ENCODE results near the gene KIAA0319L. TPM values are rescaled to one million over a fixed set of nuclear protein-coding genes. Genes with fewer than 3 reads are reported as not detected.

The KIAA0319L gene
- total RNA-seq, 1 donor from 2014 or later = 74.7 TPM

GRCh38 chr1:35568975-35569395 lies 11.8 kb upstream of the KIAA0319L start:
- H3K36me3 Mint-ChIP-seq (ENCODE audit: unreplicated experiment) = no peaks in the 10 kb centered on the region
- H3K9me3 Mint-ChIP-seq (ENCODE audit: unreplicated experiment) = peaks cover 6% of the 10 kb centered on the region
- H3K27me3 Mint-ChIP-seq (ENCODE audit: unreplicated experiment) = peaks cover 21% of the 10 kb centered on the region
- peak; percentile 80 for DNase-seq
- H3K4me3 Mint-ChIP-seq (ENCODE audit: unreplicated experiment) = no peak overlapping the region
- H3K4me1 Mint-ChIP-seq (ENCODE audit: low read depth, unreplicated experiment) = peaks cover 23% of the 10 kb centered on the region
- peak; percentile 83 for TF ChIP-seq CTCF (IDR thresholded peaks at IDR 0.05; ENCODE audit: partially characterized antibody, unreplicated experiment)
- H3K27ac Mint-ChIP-seq (ENCODE audit: unreplicated experiment) = no peak overlapping the region

- peaks cover 6% of the 10 kb centered on the region for H3K9me3 Mint-ChIP-seq (ENCODE audit: unreplicated experiment)
Observed at GRCh38 chr1:35567947-35568558, 10.8 kb upstream of the KIAA0319L start.

GRCh38 chr1:35565742-35566133 lies 8.5 kb upstream of the KIAA0319L start:
- TF ChIP-seq CTCF (IDR thresholded peaks at IDR 0.05; ENCODE audit: partially characterized antibody, unreplicated experiment) = no peak
- Mint-ChIP-seq H3K4me3 (ENCODE audit: unreplicated experiment) (no peak overlapping the region), H3K27me3 (ENCODE audit: unreplicated experiment) (peaks cover 19% of the 10 kb centered on the region), H3K36me3 (ENCODE audit: unreplicated experiment) (no peaks in the 10 kb centered on the region), H3K27ac (ENCODE audit: unreplicated experiment) (no peak overlapping the region), H3K9me3 (ENCODE audit: unreplicated experiment) (peaks cover 12% of the 10 kb centered on the region), H3K4me1 (ENCODE audit: low read depth, unreplicated experiment) (peaks cover 40% of the 10 kb centered on the region)
- no peak for DNase-seq

More at GRCh38 chr1:35567947-35568558, 10.8 kb upstream of the KIAA0319L start:
- no peak for TF ChIP-seq CTCF (IDR thresholded peaks at IDR 0.05; ENCODE audit: partially characterized antibody, unreplicated experiment)
- Mint-ChIP-seq H3K4me1 (ENCODE audit: low read depth, unreplicated experiment) (peaks cover 28% of the 10 kb centered on the region), H3K27me3 (ENCODE audit: unreplicated experiment) (peaks cover 21% of the 10 kb centered on the region), H3K4me3 (ENCODE audit: unreplicated experiment) (no peak overlapping the region), H3K27ac (ENCODE audit: unreplicated experiment) (peak overlapping the region; percentile 19), H3K36me3 (ENCODE audit: unreplicated experiment) (no peaks in the 10 kb centered on the region)
- no peak for DNase-seq

- peak; percentile 43 for TF ChIP-seq CTCF (IDR thresholded peaks at IDR 0.05; ENCODE audit: partially characterized antibody, unreplicated experiment)
- Mint-ChIP-seq H3K36me3 (ENCODE audit: unreplicated experiment) (no peaks in the 10 kb centered on the region), H3K4me3 (ENCODE audit: unreplicated experiment) (peak overlapping the region; percentile 58), H3K4me1 (ENCODE audit: low read depth, unreplicated experiment) (peaks cover 43% of the 10 kb centered on the region), H3K27ac (ENCODE audit: unreplicated experiment) (peak overlapping the region; percentile 28), H3K27me3 (ENCODE audit: unreplicated experiment) (peaks cover 19% of the 10 kb centered on the region), H3K9me3 (ENCODE audit: unreplicated experiment) (peaks cover 12% of the 10 kb centered on the region)
- DNase-seq = no peak
Observed at GRCh38 chr1:35564884-35565741, 7.9 kb upstream of the KIAA0319L start.

Data from glutamatergic neuron (in vitro differentiated cells).